GM23248 (cell line): Measurements from ENCODE around the gene WFIKKN1. TPM values are rescaled to one million over a fixed set of nuclear protein-coding genes. Genes with fewer than 3 reads are reported as not detected.

ENCODE experiments used
- DNase-seq: peaks from one replicate; pipeline ENCODE4 v3.0.0-alpha.2; 2015
- H2AFZ ChIP-seq: fragments of 200-600 bp; sonication (generic); 2 replicates; pipeline ENCODE4 v1.6.1; 2016; ENCODE audit warnings: antibody characterized with exemption
- H3F3A ChIP-seq: fragments of 200-600 bp; sonication (generic); 2 replicates; pipeline ENCODE4 v1.6.1; 2016; ENCODE audit warnings: mild to moderate bottlenecking, antibody characterized with exemption, mixed run types; ENCODE audit not compliant: insufficient read depth
- H3K27ac ChIP-seq: fragments of 200-600 bp; sonication (generic); 2 replicates; pipeline ENCODE4 v1.5.1; 2016; ENCODE audit warnings: mild to moderate bottlenecking
- H3K27me3 ChIP-seq: fragments of 200-600 bp; sonication (generic); replicated peaks from 2 replicates; pipeline ENCODE4 v1.6.1; 2016; ENCODE audit warnings: mild to moderate bottlenecking; ENCODE audit not compliant: insufficient read depth
- H3K36me3 ChIP-seq: fragments of 200-600 bp; sonication (generic); 2 replicates; pipeline ENCODE4 v1.6.1; 2016; ENCODE audit warnings: low read depth, mild to moderate bottlenecking
- H3K4me1 ChIP-seq: fragments of 200-600 bp; sonication (generic); 2 replicates; pipeline ENCODE4 v1.6.1; 2016; ENCODE audit warnings: mild to moderate bottlenecking; ENCODE audit not compliant: insufficient read depth
- H3K4me2 ChIP-seq: fragments of 200-600 bp; sonication (generic); one replicate; pipeline ENCODE4 v1.6.1; 2016; ENCODE audit warnings: mild to moderate bottlenecking; ENCODE audit not compliant: unreplicated experiment
- H3K4me3 ChIP-seq: fragments of 200-600 bp; sonication (generic); 2 replicates; pipeline ENCODE4 v1.5.1; 2016; ENCODE audit warnings: mild to moderate bottlenecking
- H3K79me2 ChIP-seq: fragments of 200-600 bp; sonication (generic); 2 replicates; pipeline ENCODE4 v1.6.1; 2016; ENCODE audit warnings: mild to moderate bottlenecking; ENCODE audit not compliant: insufficient read depth
- H3K9ac ChIP-seq: fragments of 200-600 bp; sonication (generic); 2 replicates; pipeline ENCODE4 v1.6.1; 2016; ENCODE audit warnings: mild to moderate bottlenecking
- H3K9me2 ChIP-seq: fragments of 200-600 bp; sonication (generic); 2 replicates; pipeline ENCODE4 v1.6.1; 2016; ENCODE audit warnings: mixed run types, mild to moderate bottlenecking, moderate library complexity; ENCODE audit not compliant: insufficient read depth
- H3K9me3 ChIP-seq: fragments of 200-600 bp; sonication (generic); one replicate; pipeline ENCODE4 v1.6.1; 2017; ENCODE audit warnings: low read depth
- H4K20me1 ChIP-seq: fragments of 200-600 bp; sonication (generic); 2 replicates; pipeline ENCODE4 v1.6.0; 2016; ENCODE audit not compliant: insufficient read depth
- EZH2 ChIP-seq: fragments of 200-600 bp; sonication (generic); IDR thresholded peaks from 2 replicates; pipeline ENCODE4 v1.6.1; 2018; ENCODE audit warnings: antibody characterized with exemption, mild to moderate bottlenecking; ENCODE audit not compliant: insufficient read depth, poor library complexity, severe bottlenecking
- EZH2phosphoT487 ChIP-seq: fragments of 200-600 bp; sonication (generic); IDR thresholded peaks from 2 replicates; pipeline ENCODE4 v1.6.1; 2018; ENCODE audit warnings: antibody characterized with exemption, moderate library complexity, mild to moderate bottlenecking, low read depth; ENCODE audit not compliant: insufficient read depth
- WGBS, 2 experiments: methylation state at CpG; one replicate each; pipeline ENCODE4 v1.1.6; 2015 to 2017; ENCODE audit warnings: low lambda C conversion rate in 2 of 2, low coverage in 1 of 2; ENCODE audit errors: missing lambda C conversion rate in 2 of 2; 5-methylcytosine and 5-hydroxymethylcytosine counted together
- in situ Hi-C: fragments of 300-500 bp; cut with MboI; formaldehyde crosslinking; loops from 2 replicates; pipeline ENCODE4 v1.15.0; 2020
- polyA plus RNA-seq: library from polyadenylated mRNA; unstranded; fragments of >200 nt; fragmentation: Nextera tagmentation; extraction: Ambion mirVana; gene quantifications from 2 replicates; pipeline ENCODE4 v1.2.1, GENCODE V29; 2016
- total RNA-seq: library from RNA; depleted of rRNA; stranded (reverse); fragments of >200 nt; shearing (Covaris generic); gene quantifications from 2 replicates; pipeline ENCODE4 v1.2.3, GENCODE V29; 2014

The WFIKKN1 gene
- total and polyA plus RNA-seq, 2 experiments from 2014 or later = not detected

DNA sequence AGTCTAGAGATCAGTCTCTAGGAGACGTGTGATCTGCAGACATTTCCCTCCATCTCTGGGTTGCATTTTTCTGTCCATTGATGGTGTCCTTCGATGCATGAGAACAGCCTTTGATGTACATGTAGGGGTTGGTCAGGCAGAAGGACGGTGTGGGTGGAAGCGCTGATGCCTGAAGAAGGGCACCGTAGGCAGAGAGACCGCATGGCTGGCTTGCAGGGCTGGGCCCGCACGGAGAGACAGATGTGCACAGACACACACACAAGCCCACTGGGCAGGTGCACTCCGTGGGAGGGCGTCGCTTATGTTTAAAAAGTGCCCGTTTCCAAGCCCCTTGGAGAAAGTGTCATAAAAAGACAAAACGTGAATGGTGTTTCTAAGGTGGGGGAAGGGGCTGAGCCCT is 15.7 kb upstream of the WFIKKN1 start:
- no peaks in the 10 kb centered on the region for H3K4me1 ChIP-seq
- H3K9ac ChIP-seq = no peak overlapping the region
- no peaks in the 10 kb centered on the region for H3K36me3 ChIP-seq
- no peaks in the 10 kb centered on the region for H3K27me3 ChIP-seq
- no peak for DNase-seq
- H3F3A ChIP-seq = no peaks in the 10 kb centered on the region
- H2AFZ ChIP-seq = no peak overlapping the region
- no peak overlapping the region for H3K4me2 ChIP-seq
- no peaks in the 10 kb centered on the region for H4K20me1 ChIP-seq
- H3K9me3 ChIP-seq = no peaks in the 10 kb centered on the region
- in situ Hi-C loops = no loop called here
- no peak overlapping the region for H3K27ac ChIP-seq
- no peak overlapping the region for H3K4me3 ChIP-seq
- peaks cover 16% of the 10 kb centered on the region; the same call in 1 of the 2 replicates for H3K79me2 ChIP-seq
- 95 to 99% methylated on average over 13 of the region's 13 CpGs for WGBS, 2 experiments
- no peaks in the 10 kb centered on the region for H3K9me2 ChIP-seq
- no peak for TF ChIP-seq EZH2
- no peak for TF ChIP-seq EZH2phosphoT487

DNA sequence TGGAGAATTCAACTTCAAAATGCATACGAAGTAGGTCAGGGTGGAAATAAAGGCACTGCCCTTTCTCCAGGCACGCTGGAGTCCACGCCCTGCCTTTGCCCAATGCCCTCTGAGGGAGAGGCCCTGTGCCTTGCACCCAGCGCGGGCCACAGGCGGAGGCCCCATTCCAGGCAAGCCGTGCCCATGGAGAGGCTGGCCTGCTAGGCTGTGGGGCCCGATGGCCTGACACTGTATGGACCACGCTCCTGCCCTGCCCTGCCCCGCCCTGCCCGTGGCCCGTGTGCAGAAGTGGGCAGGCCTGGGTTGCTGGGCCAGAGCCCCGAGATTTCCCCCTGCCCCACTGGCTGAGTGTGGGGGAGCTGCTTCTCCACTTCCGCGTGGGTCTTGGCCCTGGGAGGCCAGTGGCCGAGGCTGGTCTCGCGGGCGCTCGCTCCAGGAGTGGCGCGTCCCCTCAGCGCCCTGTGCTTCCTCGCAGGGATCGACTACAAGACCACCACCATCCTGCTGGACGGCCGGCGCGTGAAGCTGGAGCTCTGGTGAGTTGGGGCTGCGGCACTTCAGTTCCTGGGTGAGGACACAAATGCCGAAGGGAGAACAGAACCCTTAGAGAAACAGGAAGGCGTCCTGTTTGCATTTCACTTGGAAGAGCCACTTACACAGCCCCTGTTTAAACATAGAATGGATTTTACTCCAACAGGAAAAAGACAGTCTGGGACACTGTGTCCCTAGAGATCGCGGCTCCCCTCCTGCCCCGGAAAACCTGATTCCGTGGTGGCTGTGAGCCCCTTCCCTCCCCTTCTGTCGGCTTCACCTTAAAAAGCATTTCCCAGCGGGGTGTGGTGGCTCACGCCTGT is 13.8 kb upstream of the WFIKKN1 start:
- H3K9me2 ChIP-seq = no peaks in the 10 kb centered on the region
- in situ Hi-C loops = no loop called here

DNA sequence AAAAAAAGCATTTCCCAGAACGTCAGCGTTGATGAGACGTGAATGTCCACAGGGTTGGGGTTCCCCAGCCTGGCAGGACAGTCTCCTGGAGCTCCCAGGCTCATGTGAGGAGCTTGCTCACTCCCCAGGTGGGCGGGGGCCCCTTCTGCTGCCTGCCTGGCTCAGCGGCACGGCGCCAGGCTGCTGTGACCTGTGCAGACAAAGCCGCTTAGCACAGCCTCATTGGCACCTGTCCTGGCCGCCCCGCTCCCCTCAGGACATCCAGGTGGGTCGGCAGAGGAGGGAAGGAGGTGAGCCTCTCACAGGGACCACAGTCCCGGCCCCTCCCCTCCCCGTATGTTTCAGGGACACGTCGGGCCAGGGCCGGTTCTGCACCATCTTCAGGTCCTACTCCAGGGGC is 12.9 kb upstream of the WFIKKN1 start:
- no peak for TF ChIP-seq EZH2phosphoT487
- no peak for TF ChIP-seq EZH2
- Histone ChIP-seq H2AFZ (no peak overlapping the region), H3K4me2 (no peak overlapping the region), H3K27ac (no peak overlapping the region), H3K9me3 (no peaks in the 10 kb centered on the region), H3K4me1 (no peaks in the 10 kb centered on the region), H3K36me3 (no peaks in the 10 kb centered on the region), H3F3A (no peaks in the 10 kb centered on the region), H3K79me2 (peaks cover 14% of the 10 kb centered on the region; the same call in 1 of the 2 replicates), H3K9ac (no peak overlapping the region), H3K27me3 (no peaks in the 10 kb centered on the region), H3K9me2 (no peaks in the 10 kb centered on the region), H3K4me3 (no peak overlapping the region), H4K20me1 (no peaks in the 10 kb centered on the region)
- in situ Hi-C loops = no loop called here
- DNase-seq = no peak
- WGBS, 2 experiments = 90 to 93% methylated on average over 13 to 16 of the region's 16 CpGs

More for the DNA sequence above, 13.8 kb upstream of the WFIKKN1 start:
- DNase-seq = no peak
- Histone ChIP-seq H3K9me3 (no peaks in the 10 kb centered on the region), H3K9ac (no peak overlapping the region), H3K36me3 (no peaks in the 10 kb centered on the region), H3K79me2 (peaks cover 13% of the 10 kb centered on the region; the same call in 1 of the 2 replicates), H3K4me2 (no peak overlapping the region), H3K27ac (no peak overlapping the region), H4K20me1 (no peaks in the 10 kb centered on the region), H3K4me1 (no peaks in the 10 kb centered on the region), H3K4me3 (no peak overlapping the region), H3F3A (no peaks in the 10 kb centered on the region), H2AFZ (no peak overlapping the region), H3K27me3 (no peaks in the 10 kb centered on the region)
- WGBS, 2 experiments = 96% methylated on average over 36 to 39 of the region's 39 CpGs
- TF ChIP-seq EZH2 (no peak), EZH2phosphoT487 (no peak)

DNA sequence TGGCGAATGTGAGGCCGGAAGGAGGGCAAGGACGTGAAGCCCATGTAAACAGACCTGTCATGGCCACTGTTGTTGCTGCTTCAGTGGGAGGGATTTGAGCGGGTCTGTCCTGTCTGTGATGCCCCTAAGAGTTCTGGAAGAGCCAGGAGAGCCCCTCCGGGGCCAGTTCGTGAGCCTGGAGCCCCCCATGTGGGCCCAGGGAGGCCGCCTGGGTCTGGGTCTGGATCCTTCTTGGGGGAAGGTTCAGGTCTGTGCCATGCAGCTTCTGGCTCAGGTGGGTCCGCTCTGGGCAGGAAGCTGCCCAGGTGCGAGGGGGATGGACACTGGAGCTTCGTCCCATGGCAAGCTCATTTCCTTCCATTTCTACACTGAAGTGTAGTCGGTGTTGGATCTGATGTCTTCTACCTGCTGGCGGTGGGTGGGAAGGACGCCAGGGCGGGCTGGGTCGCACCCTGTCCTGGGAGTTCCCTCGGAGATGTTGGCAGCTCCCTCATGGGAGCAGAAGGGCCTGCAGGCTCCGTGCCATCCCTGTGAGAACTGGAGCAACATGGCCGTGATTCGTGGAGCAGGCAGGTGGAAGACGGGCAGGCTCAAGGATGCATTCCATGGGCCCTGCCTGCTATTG is 11.2 kb upstream of the WFIKKN1 start:
- Histone ChIP-seq H3K9me3 (no peaks in the 10 kb centered on the region), H2AFZ (no peak overlapping the region), H3K36me3 (no peaks in the 10 kb centered on the region), H3K27me3 (no peaks in the 10 kb centered on the region), H3K4me3 (no peak overlapping the region), H3F3A (no peaks in the 10 kb centered on the region), H3K9me2 (no peaks in the 10 kb centered on the region), H3K27ac (no peak overlapping the region), H3K79me2 (peaks cover 14% of the 10 kb centered on the region; the same call in 1 of the 2 replicates), H3K9ac (no peak overlapping the region), H3K4me1 (no peaks in the 10 kb centered on the region), H4K20me1 (no peaks in the 10 kb centered on the region), H3K4me2 (no peak overlapping the region)
- no peak for TF ChIP-seq EZH2phosphoT487
- DNase-seq = no peak
- in situ Hi-C loops = no loop called here
- WGBS, 2 experiments = 90 to 93% methylated on average over 19 to 20 of the region's 20 CpGs
